HG02588 (cell line): ENCODE results near the gene CREBBP.

ENCODE experiments used
- ATAC-seq: cut with Tn5 transposase; IDR thresholded peaks from one replicate; pipeline ENCODE4 v1.9.1; 2021; ENCODE audit warnings: mild to moderate bottlenecking, moderate library complexity; ENCODE audit not compliant: unreplicated experiment

The CREBBP gene

GRCh38 chr16:3769942-3770341 lies 110.6 kb downstream of the CREBBP start:
- no peak for ATAC-seq

- no peak for ATAC-seq
These were observed 111.5 kb downstream of the CREBBP start for GRCh38 chr16:3769013-3769412.

- ATAC-seq = no peak
These were observed 113.1 kb downstream of the CREBBP start for GRCh38 chr16:3767333-3767986.

GRCh38 chr16:3766177-3766576 lies 114.3 kb downstream of the CREBBP start:
- no peak for ATAC-seq

GRCh38 chr16:3764409-3764808 lies 116.1 kb downstream of the CREBBP start:
- no peak for ATAC-seq

- ATAC-seq = no peak
These were observed 118.3 kb downstream of the CREBBP start for GRCh38 chr16:3762107-3762750.

- ATAC-seq = no peak
These were observed 119.0 kb downstream of the CREBBP start for GRCh38 chr16:3761375-3762106.

GRCh38 chr16:3760518-3760917 lies 120.0 kb downstream of the CREBBP start:
- ATAC-seq = no peak

- ATAC-seq = no peak
These were observed 120.8 kb downstream of the CREBBP start for GRCh38 chr16:3759736-3760135.

GRCh38 chr16:3756113-3756512 lies 124.4 kb downstream of the CREBBP start:
- ATAC-seq = no peak

GRCh38 chr16:3755249-3755648 lies 125.3 kb downstream of the CREBBP start:
- ATAC-seq = no peak

GRCh38 chr16:3754772-3755171 lies 125.7 kb downstream of the CREBBP start:
- ATAC-seq = no peak

GRCh38 chr16:3754081-3754703 lies 126.3 kb downstream of the CREBBP start:
- ATAC-seq = no peak

GRCh38 chr16:3752984-3753383 lies 127.5 kb downstream of the CREBBP start:
- ATAC-seq = no peak

GRCh38 chr16:3751878-3752277 lies 128.6 kb downstream of the CREBBP start:
- ATAC-seq = no peak

GRCh38 chr16:3748307-3748706 lies 132.2 kb downstream of the CREBBP start:
- ATAC-seq = no peak

GRCh38 chr16:3745751-3746355 lies 134.7 kb downstream of the CREBBP start:
- ATAC-seq = no peak

- ATAC-seq = no peak
These were observed 136.5 kb downstream of the CREBBP start for GRCh38 chr16:3744018-3744417.

GRCh38 chr16:3740934-3741333 lies 139.6 kb downstream of the CREBBP start:
- ATAC-seq = no peak

- no peak for ATAC-seq
These were observed 140.3 kb downstream of the CREBBP start for GRCh38 chr16:3740186-3740585.

- ATAC-seq = no peak
These were observed 140.9 kb downstream of the CREBBP start for GRCh38 chr16:3739636-3740035.
